DMS114 treated with DMSO at 0.1 percent for 48 hours (cell line): ENCODE results near the gene ZRANB2.

Experiments
- DNase-seq: peaks from one replicate; lab custom pipeline; 2025; ENCODE audit not compliant: unreplicated experiment; lab: John Stamatoyannopoulos, UW

Gene ZRANB2

DNA sequence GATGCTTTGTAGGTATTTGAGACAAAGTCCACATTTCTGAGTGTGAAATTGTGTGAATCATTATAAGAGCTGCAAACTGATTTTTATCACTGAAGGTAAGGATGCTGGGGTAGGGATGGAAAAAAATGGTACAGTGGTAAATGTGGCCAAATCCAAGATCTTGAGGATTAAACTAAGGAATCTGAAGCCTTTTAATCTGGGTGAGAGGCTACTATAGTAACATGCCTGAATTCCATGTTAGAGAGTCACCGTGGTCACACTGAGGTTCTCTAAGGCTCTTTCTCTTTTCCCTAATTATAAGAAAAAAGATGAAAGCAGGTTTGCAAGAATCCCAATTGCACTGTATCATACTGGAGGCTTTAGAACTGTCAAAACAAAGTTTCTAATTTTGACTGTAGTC is 50.8 kb downstream of the ZRANB2 start:
- DNase-seq, result no peak

GRCh38 chr1:71028981-71029380 is 51.9 kb downstream of the ZRANB2 start:
- no peak for DNase-seq

GRCh38 chr1:71027991-71028390 is 52.8 kb downstream of the ZRANB2 start:
- DNase-seq, result no peak

GRCh38 chr1:71026093-71026492 is 54.7 kb downstream of the ZRANB2 start:
- DNase-seq, result no peak

- DNase-seq, result no peak
These were observed 57.3 kb downstream of the ZRANB2 start for GRCh38 chr1:71023515-71023914.

DNA sequence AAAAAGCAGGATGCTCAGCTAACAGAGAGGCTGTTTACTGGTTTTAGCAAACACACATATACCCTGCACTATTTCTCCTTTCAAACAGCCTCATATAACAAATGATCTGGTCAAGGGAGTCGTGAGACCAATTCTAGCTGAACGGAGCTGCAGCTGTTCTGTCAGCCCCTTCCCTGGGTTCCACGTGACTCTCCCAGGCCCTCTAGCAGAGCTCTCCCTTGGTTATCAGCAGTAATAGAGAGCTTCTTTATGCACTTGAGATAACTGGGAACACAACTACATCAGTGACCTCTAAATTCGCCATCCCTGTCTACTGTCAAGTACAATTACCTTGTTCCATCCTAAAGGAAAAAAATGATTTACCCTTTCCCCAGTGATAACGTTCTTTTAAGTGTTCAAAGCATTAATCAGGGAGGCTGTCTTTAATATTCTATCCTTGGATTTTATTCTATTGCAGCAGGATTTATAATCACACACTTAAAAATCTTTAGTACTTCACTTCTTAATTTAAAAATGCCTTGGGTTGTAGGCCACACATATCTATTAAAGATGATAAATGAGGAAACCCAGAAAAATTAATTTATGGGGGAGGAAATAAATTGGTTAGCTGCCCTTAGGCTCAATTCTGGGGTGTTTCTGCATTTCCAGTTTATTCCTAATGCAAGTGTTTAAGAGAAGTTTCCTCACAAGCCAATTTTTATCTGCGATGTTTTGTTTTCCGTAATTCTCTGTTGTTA is 61.4 kb downstream of the ZRANB2 start:
- DNase-seq, result no peak

- DNase-seq, result no peak
These were observed 62.0 kb downstream of the ZRANB2 start for GRCh38 chr1:71018791-71019190.

DNA sequence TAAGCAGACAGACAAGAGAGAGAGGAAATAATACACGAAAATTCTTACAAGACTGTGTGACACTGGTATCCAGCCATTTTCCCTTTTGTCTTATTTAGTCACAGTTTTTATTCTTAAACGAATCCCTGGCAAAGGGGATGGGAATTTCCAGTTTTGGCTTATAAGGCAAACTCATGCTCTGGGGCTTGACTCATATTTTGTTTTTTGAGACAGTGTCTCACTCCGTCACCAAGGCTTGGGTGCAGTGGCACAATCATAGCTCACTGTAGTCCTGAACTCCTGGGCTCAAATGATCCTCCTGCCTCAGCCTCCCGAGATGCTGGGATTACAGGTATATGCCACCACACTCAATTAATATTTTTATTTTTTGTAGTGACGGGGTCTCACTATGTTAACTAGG is 65.1 kb downstream of the ZRANB2 start:
- no peak for DNase-seq

DNA sequence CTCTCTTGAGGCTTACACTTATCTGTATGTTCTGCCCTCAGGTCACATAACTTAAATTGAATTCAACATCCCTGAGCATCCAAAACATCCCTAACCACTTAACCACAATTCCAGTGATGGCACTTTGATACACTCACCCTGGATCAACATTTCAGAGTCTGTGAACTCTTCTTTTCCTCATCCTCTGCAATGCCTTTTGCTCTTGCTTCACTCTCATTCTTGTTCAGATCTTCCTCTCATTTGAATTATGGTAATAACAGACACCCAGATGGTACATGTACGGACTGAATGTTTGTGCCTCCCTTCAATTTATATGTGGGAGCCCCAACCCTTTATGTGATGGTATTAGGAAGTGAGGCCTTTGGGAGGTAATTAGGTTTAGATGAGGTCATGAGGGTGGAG is 66.7 kb downstream of the ZRANB2 start:
- no peak for DNase-seq
